Measurements from ENCODE around the gene CHD9.

DNA sequence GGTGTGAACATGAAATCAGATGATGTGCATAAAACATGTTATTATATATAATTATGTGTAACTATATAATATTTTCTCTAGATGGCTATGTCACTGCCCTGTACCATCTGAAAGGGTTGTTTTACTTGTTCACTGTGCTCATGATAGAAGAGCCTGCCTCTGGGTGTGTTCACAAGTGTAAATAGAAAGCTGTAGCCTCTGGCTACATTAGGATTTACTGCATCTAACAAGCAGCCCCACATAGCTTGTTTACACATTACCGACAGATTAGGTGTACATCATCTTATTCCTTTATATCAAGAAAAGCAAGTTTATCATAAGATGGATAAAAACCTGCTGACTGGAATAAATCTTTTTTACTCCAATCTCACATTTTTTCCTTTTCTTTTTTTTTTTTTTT, 46.1 kb downstream of the CHD9 start:
- TF ChIP-seq, protein P1, sequence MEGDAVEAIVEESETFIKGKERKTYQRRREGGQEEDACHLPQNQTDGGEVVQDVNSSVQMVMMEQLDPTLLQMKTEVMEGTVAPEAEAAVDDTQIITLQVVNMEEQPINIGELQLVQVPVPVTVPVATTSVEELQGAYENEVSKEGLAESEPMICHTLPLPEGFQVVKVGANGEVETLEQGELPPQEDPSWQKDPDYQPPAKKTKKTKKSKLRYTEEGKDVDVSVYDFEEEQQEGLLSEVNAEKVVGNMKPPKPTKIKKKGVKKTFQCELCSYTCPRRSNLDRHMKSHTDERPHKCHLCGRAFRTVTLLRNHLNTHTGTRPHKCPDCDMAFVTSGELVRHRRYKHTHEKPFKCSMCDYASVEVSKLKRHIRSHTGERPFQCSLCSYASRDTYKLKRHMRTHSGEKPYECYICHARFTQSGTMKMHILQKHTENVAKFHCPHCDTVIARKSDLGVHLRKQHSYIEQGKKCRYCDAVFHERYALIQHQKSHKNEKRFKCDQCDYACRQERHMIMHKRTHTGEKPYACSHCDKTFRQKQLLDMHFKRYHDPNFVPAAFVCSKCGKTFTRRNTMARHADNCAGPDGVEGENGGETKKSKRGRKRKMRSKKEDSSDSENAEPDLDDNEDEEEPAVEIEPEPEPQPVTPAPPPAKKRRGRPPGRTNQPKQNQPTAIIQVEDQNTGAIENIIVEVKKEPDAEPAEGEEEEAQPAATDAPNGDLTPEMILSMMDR (IDR thresholded peaks at IDR 0.05): no peak
- no peak for TF ChIP-seq POLR2AphosphoS5 (IDR thresholded peaks at IDR 0.05; ENCODE audit: low read depth, low read length)
- TF ChIP-seq SIN3A (IDR thresholded peaks at IDR 0.05; ENCODE audit: borderline replicate concordance, insufficient read depth, low read depth, low read length): no peak
- no peak for TF ChIP-seq TCF7L2 (IDR thresholded peaks at IDR 0.05; ENCODE audit: low read depth, low read length)
- TF ChIP-seq, protein P2, sequence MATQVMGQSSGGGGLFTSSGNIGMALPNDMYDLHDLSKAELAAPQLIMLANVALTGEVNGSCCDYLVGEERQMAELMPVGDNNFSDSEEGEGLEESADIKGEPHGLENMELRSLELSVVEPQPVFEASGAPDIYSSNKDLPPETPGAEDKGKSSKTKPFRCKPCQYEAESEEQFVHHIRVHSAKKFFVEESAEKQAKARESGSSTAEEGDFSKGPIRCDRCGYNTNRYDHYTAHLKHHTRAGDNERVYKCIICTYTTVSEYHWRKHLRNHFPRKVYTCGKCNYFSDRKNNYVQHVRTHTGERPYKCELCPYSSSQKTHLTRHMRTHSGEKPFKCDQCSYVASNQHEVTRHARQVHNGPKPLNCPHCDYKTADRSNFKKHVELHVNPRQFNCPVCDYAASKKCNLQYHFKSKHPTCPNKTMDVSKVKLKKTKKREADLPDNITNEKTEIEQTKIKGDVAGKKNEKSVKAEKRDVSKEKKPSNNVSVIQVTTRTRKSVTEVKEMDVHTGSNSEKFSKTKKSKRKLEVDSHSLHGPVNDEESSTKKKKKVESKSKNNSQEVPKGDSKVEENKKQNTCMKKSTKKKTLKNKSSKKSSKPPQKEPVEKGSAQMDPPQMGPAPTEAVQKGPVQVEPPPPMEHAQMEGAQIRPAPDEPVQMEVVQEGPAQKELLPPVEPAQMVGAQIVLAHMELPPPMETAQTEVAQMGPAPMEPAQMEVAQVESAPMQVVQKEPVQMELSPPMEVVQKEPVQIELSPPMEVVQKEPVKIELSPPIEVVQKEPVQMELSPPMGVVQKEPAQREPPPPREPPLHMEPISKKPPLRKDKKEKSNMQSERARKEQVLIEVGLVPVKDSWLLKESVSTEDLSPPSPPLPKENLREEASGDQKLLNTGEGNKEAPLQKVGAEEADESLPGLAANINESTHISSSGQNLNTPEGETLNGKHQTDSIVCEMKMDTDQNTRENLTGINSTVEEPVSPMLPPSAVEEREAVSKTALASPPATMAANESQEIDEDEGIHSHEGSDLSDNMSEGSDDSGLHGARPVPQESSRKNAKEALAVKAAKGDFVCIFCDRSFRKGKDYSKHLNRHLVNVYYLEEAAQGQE (IDR thresholded peaks at IDR 0.05; ENCODE audit: insufficient read depth in 1 of 2, low read depth in 2 of 2, low read length in 1 of 2): no peak
